Esophagus squamous epithelium (tissue), 5 donors: ENCODE measurements around the gene TIMM44. TPM values are rescaled to one million over a fixed set of nuclear protein-coding genes. Genes with fewer than 3 reads are reported as not detected.

Experiments used
- DNase-seq: peaks from one replicate; lab custom pipeline; 2025; lab: John Stamatoyannopoulos, UW
- H3K27ac ChIP-seq, 4 donors: fragments of 200-600 bp; sonication (generic); one replicate each; pipeline ENCODE4 v1.5.1; 2016 to 2019; ENCODE audit warnings: mild to moderate bottlenecking in 1 of 4
- H3K27me3 ChIP-seq, 4 donors: fragments of 200-600 bp; sonication (generic); 1 replicate in 3 of 4; 2 replicates in 1 of 4; pipeline versions ENCODE4 v1.5.1 to v1.6.0; 2017 to 2021; ENCODE audit warnings: antibody characterized with exemption in 1 of 4
- H3K36me3 ChIP-seq, 3 donors: fragments of 200-600 bp; sonication (generic); one replicate each; pipeline ENCODE4 v1.5.1; 2016 to 2019
- H3K4me1 ChIP-seq, 3 donors: fragments of 200-600 bp; sonication (generic); one replicate each; pipeline ENCODE4 v1.5.1; 2017 to 2019
- H3K4me3 ChIP-seq, 4 donors: fragments of 200-600 bp; sonication (generic); 1 replicate in 3 of 4; 2 replicates in 1 of 4; pipeline ENCODE4 v1.5.1; 2016 to 2019; ENCODE audit warnings: mild to moderate bottlenecking in 2 of 4, moderate library complexity in 1 of 4
- H3K9me3 ChIP-seq, 3 donors: fragments of 200-600 bp; sonication (generic); one replicate each; pipeline ENCODE4 v1.5.1; 2016 to 2019
- CTCF ChIP-seq, 6 experiments: fragments of 450-650 bp in 4 of 6; fragments of 200-600 bp in 2 of 6; sonication (generic) in 2 of 6; IDR thresholded peaks; one replicate each; pipeline ENCODE4 v1.5.1; 2016 to 2019; ENCODE audit warnings: antibody characterized with exemption in 6 of 6, mild to moderate bottlenecking in 4 of 6, moderate library complexity in 4 of 6
- POLR2A ChIP-seq, 4 donors: fragments of 450-650 bp; IDR thresholded peaks; one replicate each; pipeline ENCODE4 v1.6.1; 2017; ENCODE audit warnings: antibody characterized with exemption in 4 of 4, mild to moderate bottlenecking in 4 of 4, moderate library complexity in 3 of 4
- WGBS, 2 donors: methylation state at CpG; one replicate each; pipeline ENCODE4 v1.1.5; 2018; 5-methylcytosine and 5-hydroxymethylcytosine counted together
- intact Hi-C: fragments of 100-400 bp; cut with DNase I; formaldehyde crosslinking; loops from one replicate; pipeline ENCODE4 v1.15.0; 2022
- total RNA-seq, 4 donors: library from RNA; depleted of rRNA; stranded (reverse); fragments of >200 nt; gene quantifications; one replicate each; pipeline ENCODE4 v1.1.0, GENCODE V29; 2016
- donor health status: DM: yes; HTN: yes; CAD: no.

The TIMM44 gene
- total RNA-seq, 4 donors from 2014 or later = 36.4 to 52.6 (median 45.5) TPM

- no peak overlapping the region for H3K27ac ChIP-seq
Measured at GRCh38 chr19:7908742-7909461, 34.6 kb downstream of the TIMM44 start.

GRCh38 chr19:7908078-7908699 lies 35.3 kb downstream of the TIMM44 start:
- no peak overlapping the region for H3K4me3 ChIP-seq
- intact Hi-C loops = loop anchor here (10.0 kb wide), 1 partner anchor 53 kb away; no protein-coding TSS in a partner anchor
- 76 to 82% methylated on average over 10 to 11 of the region's 14 CpGs for WGBS, 2 donors
- no peak for TF ChIP-seq POLR2A (IDR thresholded peaks at IDR 0.05)
- TF ChIP-seq CTCF (IDR thresholded peaks at IDR 0.05) = no peak
- no peaks in the 10 kb centered on the region for H3K9me3 ChIP-seq
- peaks cover 30 to 67% (median 40%) of the 10 kb centered on the region in 3 donors for H3K36me3 ChIP-seq
- H3K27me3 ChIP-seq = peaks cover 0 to 2% (median 0%) of the 10 kb centered on the region in 4 donors
- no peak overlapping the region for H3K27ac ChIP-seq
- H3K4me1 ChIP-seq = peaks cover 12 to 54% (median 34%) of the 10 kb centered on the region in 3 donors
- DNase-seq = no peak

More at GRCh38 chr19:7908742-7909461, 34.6 kb downstream of the TIMM44 start:
- H3K36me3 ChIP-seq = peaks cover 30 to 73% (median 40%) of the 10 kb centered on the region in 3 donors
- H3K27me3 ChIP-seq = peaks cover 0 to 9% (median 0%) of the 10 kb centered on the region in 4 donors
- WGBS, 2 donors = 47 to 75% methylated on average over 2 of the region's 19 CpGs
- H3K4me3 ChIP-seq = no peak overlapping the region
- no peak for DNase-seq
- H3K9me3 ChIP-seq = no peaks in the 10 kb centered on the region
- TF ChIP-seq CTCF (IDR thresholded peaks at IDR 0.05) (no peak), POLR2A (IDR thresholded peaks at IDR 0.05) (no peak)
- peaks cover 12 to 53% (median 34%) of the 10 kb centered on the region in 3 donors for H3K4me1 ChIP-seq
- intact Hi-C loops = loop anchor here (10.0 kb wide), 1 partner anchor 54 kb away; no protein-coding TSS in a partner anchor

GRCh38 chr19:7907544-7907943 lies 35.9 kb downstream of the TIMM44 start:
- Histone ChIP-seq H3K27me3 (no peaks in the 10 kb centered on the region), H3K4me3 (no peak overlapping the region), H3K4me1 (peaks cover 19 to 60% (median 40%) of the 10 kb centered on the region in 3 donors), H3K9me3 (no peaks in the 10 kb centered on the region), H3K36me3 (peaks cover 25 to 60% (median 36%) of the 10 kb centered on the region in 3 donors), H3K27ac (no peak overlapping the region)
- no peak for DNase-seq
- intact Hi-C loops = loop anchor here (10.0 kb wide), 1 partner anchor 53 kb away; no protein-coding TSS in a partner anchor
- 76 to 100% methylated on average over 2 of the region's 11 CpGs for WGBS, 2 donors
- no peak for TF ChIP-seq POLR2A (IDR thresholded peaks at IDR 0.05)
- TF ChIP-seq CTCF (IDR thresholded peaks at IDR 0.05) = no peak

GRCh38 chr19:7907122-7907521 lies 36.3 kb downstream of the TIMM44 start:
- peaks cover 22 to 64% (median 44%) of the 10 kb centered on the region in 3 donors for H3K4me1 ChIP-seq
- WGBS, 2 donors = 51 to 60% methylated on average over 19 of the region's 19 CpGs
- peaks cover 21 to 56% (median 32%) of the 10 kb centered on the region in 3 donors for H3K36me3 ChIP-seq
- TF ChIP-seq CTCF (IDR thresholded peaks at IDR 0.05) (no peak), POLR2A (IDR thresholded peaks at IDR 0.05) (no peak)
- no peak overlapping the region for H3K27ac ChIP-seq
- intact Hi-C loops = loop anchor here (10.0 kb wide), 1 partner anchor 52 kb away; no protein-coding TSS in a partner anchor
- H3K9me3 ChIP-seq = no peaks in the 10 kb centered on the region
- DNase-seq = no peak
- H3K4me3 ChIP-seq = no peak overlapping the region
- no peaks in the 10 kb centered on the region for H3K27me3 ChIP-seq
